Immature natural killer cell (primary cell): Measurements from ENCODE around the gene TMPRSS2. TPM values are rescaled to one million over a fixed set of nuclear protein-coding genes. Genes with fewer than 3 reads are reported as not detected.
A peak's percentile ranks its signal among the peaks of the same experiment; 100 is the strongest.
"Not testable (repeated sequence)": the region's sequence is repeated elsewhere in the genome, so short reads cannot be mapped to it uniquely, and the experiment has no call there.

Source experiments
- DNase-seq, 3 donors: peaks; one replicate each; pipeline ENCODE4 v3.0.0; 2022; ENCODE audit warnings: mixed read lengths in 1 of 3
- H3K27ac Mint-ChIP-seq, 6 donors: one replicate each; pipeline ENCODE4 v1.8.0; 2020; ENCODE audit warnings: mixed read lengths in 6 of 6, mild to moderate bottlenecking in 5 of 6, inconsistent platforms in 4 of 6, moderate library complexity in 3 of 6
- H3K27me3 Mint-ChIP-seq, 3 donors: one replicate each; pipeline ENCODE4 v1.8.0; 2020 to 2021; ENCODE audit warnings: low read depth in 3 of 3, mild to moderate bottlenecking in 3 of 3, mixed read lengths in 3 of 3, moderate library complexity in 3 of 3, inconsistent platforms in 1 of 3
- H3K36me3 Mint-ChIP-seq, 3 donors: one replicate each; pipeline ENCODE4 v1.8.0; 2020; ENCODE audit warnings: mixed read lengths in 3 of 3, inconsistent platforms in 2 of 3, mild to moderate bottlenecking in 2 of 3
- H3K4me1 Mint-ChIP-seq, 2 donors: one replicate each; pipeline ENCODE4 v1.8.0; 2020; ENCODE audit warnings: inconsistent platforms in 2 of 2, mild to moderate bottlenecking in 2 of 2, mixed read lengths in 2 of 2, moderate library complexity in 1 of 2
- H3K4me3 Mint-ChIP-seq, 5 donors: one replicate each; pipeline ENCODE4 v1.8.0; 2020; ENCODE audit warnings: mild to moderate bottlenecking in 5 of 5, mixed read lengths in 5 of 5, inconsistent platforms in 3 of 5, moderate library complexity in 3 of 5
- H3K9me3 Mint-ChIP-seq, 6 donors: one replicate each; pipeline ENCODE4 v1.8.0; 2020; ENCODE audit warnings: mild to moderate bottlenecking in 6 of 6, mixed read lengths in 6 of 6, inconsistent platforms in 4 of 6, moderate library complexity in 3 of 6
- polyA plus RNA-seq, 3 donors: library from polyadenylated mRNA; unstranded; fragments of 300-500 nt; fragmentation: Illumina TruSeq; gene quantifications; one replicate each; pipeline ENCODE4 v1.2.3, GENCODE V29; 2021

TMPRSS2 gene
- polyA plus RNA-seq, 3 donors from 2014 or later, result not detected

GRCh38 chr21:41429305-41429704 is 78.7 kb downstream of the TMPRSS2 start:
- DNase-seq, result no peak
- Mint-ChIP-seq H3K36me3 (peaks cover 16 to 38% (median 37%) of the 10 kb centered on the region in 3 donors), H3K4me3 (no peak overlapping the region), H3K27ac (no peak overlapping the region), H3K9me3 (no peaks in the 10 kb centered on the region), H3K27me3 (peaks cover 0 to 4% (median 4%) of the 10 kb centered on the region in 3 donors), H3K4me1 (peaks cover 16 to 28% of the 10 kb centered on the region in 2 donors)

DNA sequence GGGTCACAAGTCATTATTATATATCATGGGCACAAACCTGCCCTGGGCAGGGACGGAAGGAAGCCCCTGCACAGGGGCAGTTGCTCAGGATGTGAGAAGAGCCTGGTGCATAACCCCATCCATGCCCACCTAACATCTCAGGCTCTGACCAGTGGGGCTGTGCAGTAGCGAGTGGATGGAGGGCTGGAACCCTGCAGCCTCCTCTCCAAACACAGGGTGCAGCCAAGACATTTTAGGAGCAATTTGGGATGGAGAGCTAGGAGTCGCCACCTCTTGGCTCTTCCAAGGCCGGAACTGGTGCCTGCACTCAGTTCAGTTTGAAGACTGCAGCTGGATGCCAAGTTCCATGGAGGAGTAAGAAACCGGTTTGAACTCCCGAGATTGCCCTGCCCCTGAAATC is 79.1 kb downstream of the TMPRSS2 start:
- H3K36me3 Mint-ChIP-seq, result peaks cover 14 to 34% (median 34%) of the 10 kb centered on the region in 3 donors
- no peaks in the 10 kb centered on the region for H3K9me3 Mint-ChIP-seq
- no peak overlapping the region for H3K27ac Mint-ChIP-seq
- peak overlapping the region in 1 of 5 donors; percentile 64 for H3K4me3 Mint-ChIP-seq
- no peak for DNase-seq
- peaks cover 16 to 28% of the 10 kb centered on the region in 2 donors for H3K4me1 Mint-ChIP-seq
- H3K27me3 Mint-ChIP-seq, result peaks cover 0 to 4% (median 4%) of the 10 kb centered on the region in 3 donors

GRCh38 chr21:41428311-41428710 is 79.6 kb downstream of the TMPRSS2 start:
- peaks cover 16 to 28% of the 10 kb centered on the region in 2 donors for H3K4me1 Mint-ChIP-seq
- H3K36me3 Mint-ChIP-seq, result peaks cover 12 to 31% (median 28%) of the 10 kb centered on the region in 3 donors
- H3K9me3 Mint-ChIP-seq, result no peaks in the 10 kb centered on the region
- no peak for DNase-seq
- H3K27me3 Mint-ChIP-seq, result peaks cover 0 to 4% (median 4%) of the 10 kb centered on the region in 3 donors
- peak overlapping the region in 3 of 5 donors; percentile 51 to 94 (median 60) for H3K4me3 Mint-ChIP-seq
- H3K27ac Mint-ChIP-seq, result peak overlapping the region in 2 of 6 donors; percentile 25 to 68

DNA sequence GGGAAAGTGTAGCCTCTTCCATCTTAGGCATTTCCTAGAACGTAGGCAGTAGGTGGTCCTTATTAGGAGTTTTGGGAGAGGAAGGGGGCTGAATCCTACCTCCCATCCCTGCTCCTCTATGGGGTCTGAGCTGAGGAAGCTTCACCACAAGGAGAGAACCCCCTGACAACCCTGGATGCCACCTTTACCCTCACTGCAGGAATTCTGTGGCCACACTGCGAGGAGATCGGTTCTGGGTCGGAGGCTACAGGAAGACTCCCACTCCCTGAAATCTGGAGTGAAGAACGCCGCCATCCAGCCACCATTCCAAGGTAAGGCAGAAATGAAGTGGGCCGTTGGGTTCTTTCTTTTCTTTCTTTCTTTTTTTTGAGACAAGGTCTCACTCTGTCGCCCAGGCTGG is 80.4 kb downstream of the TMPRSS2 start:
- Mint-ChIP-seq H3K4me1 (peaks cover 16 to 28% of the 10 kb centered on the region in 2 donors), H3K4me3 (peak overlapping the region; percentile 94 to 97 (median 96)), H3K36me3 (peaks cover 5 to 23% (median 21%) of the 10 kb centered on the region in 3 donors)

DNA sequence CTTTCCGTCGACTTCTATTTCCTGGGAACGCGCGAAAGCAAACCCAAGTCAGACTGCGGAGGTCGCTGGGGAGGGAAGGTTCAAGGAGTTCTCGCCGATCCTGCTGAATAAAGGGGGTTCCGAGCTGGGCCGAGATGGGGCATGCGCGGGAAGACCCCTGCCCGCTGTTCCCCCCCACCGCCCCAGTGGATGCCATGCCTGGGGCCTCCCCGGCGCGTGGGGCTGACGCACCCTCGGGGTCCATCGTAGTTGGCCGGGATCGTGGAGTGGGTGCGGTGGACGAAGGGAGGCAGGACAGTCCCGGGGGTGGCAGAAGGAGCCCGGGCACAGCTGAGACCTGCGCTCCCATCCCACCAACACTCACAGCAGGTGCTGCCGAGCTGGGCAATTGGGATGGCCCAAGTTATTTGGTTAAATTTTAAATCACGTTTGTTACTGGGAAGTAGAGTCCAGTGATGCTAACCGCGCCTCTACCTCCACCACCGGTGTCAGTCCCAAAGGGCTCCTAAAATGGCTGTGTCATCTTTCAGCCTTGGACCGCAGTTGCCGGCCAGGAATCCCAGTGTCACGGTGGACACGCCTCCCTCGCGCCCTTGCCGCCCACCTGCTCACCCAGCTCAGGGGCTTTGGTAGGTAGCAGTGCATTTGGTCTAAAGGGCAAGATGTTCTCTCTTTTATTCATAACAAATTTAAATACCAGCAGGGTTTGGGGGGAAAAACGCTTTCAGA is 81.1 kb downstream of the TMPRSS2 start:
- no peak for DNase-seq

More for the DNA sequence above, 80.4 kb downstream of the TMPRSS2 start:
- no peak for DNase-seq
- Mint-ChIP-seq H3K9me3 (no peaks in the 10 kb centered on the region), H3K27me3 (peaks cover 0 to 4% (median 4%) of the 10 kb centered on the region in 3 donors), H3K27ac (peak overlapping the region in 3 of 6 donors; percentile 6 to 30 (median 17))

DNA sequence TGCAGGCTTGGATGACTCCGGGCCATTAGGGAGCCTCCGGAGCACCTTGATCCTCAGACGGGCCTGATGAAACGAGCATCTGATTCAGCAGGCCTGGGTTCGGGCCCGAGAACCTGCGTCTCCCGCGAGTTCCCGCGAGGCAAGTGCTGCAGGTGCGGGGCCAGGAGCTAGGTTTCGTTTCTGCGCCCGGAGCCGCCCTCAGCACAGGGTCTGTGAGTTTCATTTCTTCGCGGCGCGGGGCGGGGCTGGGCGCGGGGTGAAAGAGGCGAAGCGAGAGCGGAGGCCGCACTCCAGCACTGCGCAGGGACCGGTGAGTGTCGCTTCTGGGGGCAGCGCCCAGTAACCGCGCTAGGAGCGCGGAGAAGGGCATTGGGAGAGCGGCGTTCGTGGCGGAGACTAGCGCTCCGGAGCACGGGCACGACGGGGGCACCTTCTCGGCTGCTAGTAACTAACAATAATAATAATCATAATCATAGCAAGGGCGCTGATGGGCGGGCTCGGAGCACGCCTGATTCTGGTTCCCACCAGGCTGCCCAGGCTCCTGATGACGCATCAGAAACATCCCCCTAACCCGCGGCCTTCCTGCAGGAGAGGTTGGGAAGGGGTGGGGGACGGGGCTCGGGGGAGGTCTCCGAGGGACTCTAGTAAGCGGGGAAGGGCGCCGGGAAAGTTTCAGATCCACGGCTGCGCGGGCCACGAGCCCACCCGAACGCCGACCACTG is 81.8 kb downstream of the TMPRSS2 start, which contains the start of gene MX1:
Gene MX1 (plus strand): TSS at position 286 of the 722 bp plus-strand sequence. CDS start 5,832 bp downstream, outside the sequence.
- Mint-ChIP-seq H3K27me3 (peaks cover 0 to 4% (median 2%) of the 10 kb centered on the region in 3 donors), H3K27ac (peak within 1 kb of the TSS; percentile 74 to 92 (median 87))

More for the DNA sequence above, 81.1 kb downstream of the TMPRSS2 start:
- Mint-ChIP-seq H3K27me3 (peaks cover 0 to 4% (median 2%) of the 10 kb centered on the region in 3 donors), H3K27ac (peak overlapping the region in 4 of 6 donors; percentile 24 to 91 (median 55)), H3K9me3 (no peaks in the 10 kb centered on the region), H3K36me3 (peaks cover 4 to 16% (median 15%) of the 10 kb centered on the region in 3 donors), H3K4me3 (peak overlapping the region; percentile 94 to 97 (median 96)), H3K4me1 (peaks cover 16 to 28% of the 10 kb centered on the region in 2 donors)

DNA sequence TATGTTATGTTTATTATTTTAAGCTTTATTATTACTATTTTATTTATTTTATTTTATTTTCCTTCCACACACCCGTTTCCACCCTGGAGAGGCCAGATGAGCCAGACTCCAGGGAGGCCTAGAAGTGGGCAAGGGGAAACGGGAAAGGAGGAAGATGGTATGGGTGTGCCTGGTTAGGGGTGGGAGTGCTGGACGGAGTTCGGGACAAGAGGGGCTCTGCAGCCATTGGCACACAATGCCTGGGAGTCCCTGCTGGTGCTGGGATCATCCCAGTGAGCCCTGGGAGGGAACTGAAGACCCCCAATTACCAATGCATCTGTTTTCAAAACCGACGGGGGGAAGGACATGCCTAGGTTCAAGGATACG is 82.4 kb downstream of the TMPRSS2 start:
- peaks cover 21 to 35% of the 10 kb centered on the region in 2 donors for H3K4me1 Mint-ChIP-seq
- H3K4me3 Mint-ChIP-seq, result peak overlapping the region; percentile 94 to 97 (median 96)
- no peak for DNase-seq
- H3K27ac Mint-ChIP-seq, result peak overlapping the region; percentile 74 to 92 (median 87)
- peaks cover 2 to 8% (median 7%) of the 10 kb centered on the region in 3 donors for H3K36me3 Mint-ChIP-seq
- H3K9me3 Mint-ChIP-seq, result no peaks in the 10 kb centered on the region
- peaks cover 0 to 4% (median 2%) of the 10 kb centered on the region in 3 donors for H3K27me3 Mint-ChIP-seq

More for the DNA sequence above, 81.8 kb downstream of the TMPRSS2 start, which contains the start of gene MX1:
- Mint-ChIP-seq H3K4me3 (peak within 1 kb of the TSS; percentile 94 to 97 (median 96)), H3K36me3 (peaks cover 4 to 11% (median 11%) of the 10 kb centered on the region in 3 donors), H3K4me1 (peaks cover 16 to 29% of the 10 kb centered on the region in 2 donors), H3K9me3 (no peaks in the 10 kb centered on the region)
- DNase-seq, result peak; percentile 77 to 82 (median 80)

DNA sequence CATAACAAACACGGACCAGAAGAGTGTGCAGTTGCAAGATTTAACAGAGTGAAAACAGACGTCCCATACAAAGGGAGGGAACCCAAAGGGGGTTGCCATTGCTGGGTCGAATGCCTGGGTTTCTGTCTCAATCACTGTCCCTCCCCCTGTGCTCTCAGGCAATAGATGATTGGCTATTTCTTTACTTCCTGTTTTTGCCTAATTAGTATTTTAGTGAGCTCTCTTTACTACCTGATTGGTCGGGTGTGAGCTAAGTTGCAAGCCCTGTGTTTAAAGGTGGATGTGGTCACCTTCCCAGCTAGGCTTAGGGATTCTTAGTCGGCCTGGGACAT is 84.7 kb downstream of the TMPRSS2 start:
- H3K4me3 Mint-ChIP-seq, result peak overlapping the region in 1 of 5 donors; percentile 34
- DNase-seq, H3K9me3 Mint-ChIP-seq, H3K36me3 Mint-ChIP-seq, H3K27me3 Mint-ChIP-seq: not testable (repeated sequence)
- peak overlapping the region in 1 of 6 donors; percentile 78 for H3K27ac Mint-ChIP-seq
- peaks cover 29 to 38% of the 10 kb centered on the region in 2 donors for H3K4me1 Mint-ChIP-seq

DNA sequence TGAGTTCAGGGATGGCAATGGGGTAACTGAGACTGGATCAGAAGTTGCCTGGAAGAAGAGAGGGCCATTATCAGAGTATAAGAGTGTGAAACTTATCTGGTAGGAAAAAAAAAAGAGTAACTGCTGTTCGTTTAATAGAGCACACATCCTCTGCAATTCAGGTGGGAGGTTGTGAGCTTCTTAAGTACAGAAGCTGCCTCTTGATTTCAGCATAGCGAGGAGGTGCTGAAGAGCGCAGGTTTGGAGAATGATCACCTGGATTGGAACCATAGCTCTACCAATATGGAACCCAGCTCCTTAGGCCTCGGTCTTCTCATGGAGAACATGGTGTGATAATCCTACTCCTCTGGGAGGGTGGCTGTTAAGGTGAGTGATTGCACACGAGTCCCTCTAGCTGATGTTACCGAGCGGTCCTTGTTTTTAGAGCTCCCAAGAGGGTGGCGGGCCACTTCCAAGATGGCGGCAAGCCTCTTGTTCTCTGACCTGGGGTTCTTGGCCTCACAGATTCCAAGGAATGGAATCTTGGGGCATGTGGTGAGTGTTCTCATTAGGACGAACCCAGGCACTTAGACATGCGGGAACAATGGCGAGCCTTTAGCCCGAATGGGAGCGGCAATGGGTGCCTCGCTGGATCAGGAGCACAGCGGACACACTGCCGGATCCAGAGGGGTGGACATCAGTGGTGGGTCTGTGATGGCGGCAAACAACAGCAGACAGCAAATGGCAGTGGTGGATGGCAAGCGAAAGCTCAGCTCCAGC is 85.2 kb downstream of the TMPRSS2 start:
- Mint-ChIP-seq H3K36me3 (no peaks in the 10 kb centered on the region), H3K27me3 (peaks cover 2 to 4% (median 2%) of the 10 kb centered on the region in 3 donors), H3K9me3 (no peaks in the 10 kb centered on the region), H3K4me3 (no peak overlapping the region), H3K4me1 (peaks cover 29 to 34% of the 10 kb centered on the region in 2 donors), H3K27ac (no peak overlapping the region)
- DNase-seq, result no peak

GRCh38 chr21:41420998-41421397 is 87.0 kb downstream of the TMPRSS2 start:
- H3K36me3 Mint-ChIP-seq, H3K27me3 Mint-ChIP-seq, DNase-seq, H3K9me3 Mint-ChIP-seq: not testable (repeated sequence)
- Mint-ChIP-seq H3K4me1 (peaks cover 21 to 23% of the 10 kb centered on the region in 2 donors), H3K4me3 (peak overlapping the region; percentile 87 to 92 (median 89)), H3K27ac (peak overlapping the region in 4 of 6 donors; percentile 32 to 92 (median 84))

GRCh38 chr21:41419921-41420862 is 87.8 kb downstream of the TMPRSS2 start:
- Mint-ChIP-seq H3K36me3 (no peaks in the 10 kb centered on the region), H3K9me3 (no peaks in the 10 kb centered on the region), H3K27ac (peak overlapping the region; percentile 32 to 93 (median 82)), H3K4me1 (peaks cover 14 to 17% of the 10 kb centered on the region in 2 donors), H3K4me3 (peak overlapping the region; percentile 87 to 92 (median 89)), H3K27me3 (peaks cover 0 to 2% (median 0%) of the 10 kb centered on the region in 3 donors)
- peak; percentile 38 to 45 (median 43) for DNase-seq

- Mint-ChIP-seq H3K4me1 (peaks cover 13 to 14% of the 10 kb centered on the region in 2 donors), H3K27me3 (peaks cover 0 to 2% (median 0%) of the 10 kb centered on the region in 3 donors), H3K9me3 (no peaks in the 10 kb centered on the region), H3K36me3 (no peaks in the 10 kb centered on the region), H3K4me3 (peak overlapping the region; percentile 48 to 92 (median 87)), H3K27ac (peak overlapping the region in 5 of 6 donors; percentile 15 to 77 (median 30))
- no peak for DNase-seq
These were observed 88.8 kb downstream of the TMPRSS2 start for GRCh38 chr21:41418956-41419680.
